Measurements from ENCODE around the gene MDFI.

Gene MDFI

GRCh38 chr6:41622206-41622988, 15.9 kb upstream of the MDFI start:
- no peak for TF ChIP-seq CTCF (IDR thresholded peaks at IDR 0.05; ENCODE audit: control insufficient read depth, extremely low read depth, insufficient read depth)
- no peak for DNase-seq (ENCODE audit: low read depth)
- H3K4me3 ChIP-seq (ENCODE audit: low read depth, low read length), result no peak overlapping the region

GRCh38 chr6:41623330-41623729, 14.9 kb upstream of the MDFI start:
- TF ChIP-seq CTCF (IDR thresholded peaks at IDR 0.05; ENCODE audit: control insufficient read depth, extremely low read depth, insufficient read depth), result no peak
- DNase-seq (ENCODE audit: low read depth), result no peak
- no peak overlapping the region for H3K4me3 ChIP-seq (ENCODE audit: low read depth, low read length)

GRCh38 chr6:41624621-41625380, 13.5 kb upstream of the MDFI start:
- no peak for DNase-seq (ENCODE audit: low read depth)
- TF ChIP-seq CTCF (IDR thresholded peaks at IDR 0.05; ENCODE audit: control insufficient read depth, extremely low read depth, insufficient read depth), result no peak
- no peak overlapping the region for H3K4me3 ChIP-seq (ENCODE audit: low read depth, low read length)

- no peak overlapping the region for H3K4me3 ChIP-seq (ENCODE audit: low read depth, low read length)
- TF ChIP-seq CTCF (IDR thresholded peaks at IDR 0.05; ENCODE audit: control insufficient read depth, extremely low read depth, insufficient read depth), result no peak
- no peak for DNase-seq (ENCODE audit: low read depth)
These were observed 12.8 kb upstream of the MDFI start for GRCh38 chr6:41625442-41625841.

GRCh38 chr6:41626022-41626421, 12.2 kb upstream of the MDFI start:
- TF ChIP-seq CTCF (IDR thresholded peaks at IDR 0.05; ENCODE audit: control insufficient read depth, extremely low read depth, insufficient read depth), result no peak
- DNase-seq (ENCODE audit: low read depth), result no peak
- no peak overlapping the region for H3K4me3 ChIP-seq (ENCODE audit: low read depth, low read length)

GRCh38 chr6:41626917-41627316, 11.4 kb upstream of the MDFI start:
- DNase-seq (ENCODE audit: low read depth), result no peak
- no peak overlapping the region for H3K4me3 ChIP-seq (ENCODE audit: low read depth, low read length)
- no peak for TF ChIP-seq CTCF (IDR thresholded peaks at IDR 0.05; ENCODE audit: control insufficient read depth, extremely low read depth, insufficient read depth)

All from LNCaP clone FGC (cell line).